ENCODE data around the gene PPIG.
"Not testable (repeated sequence)": the region's sequence is repeated elsewhere in the genome, so short reads cannot be mapped to it uniquely, and the experiment has no call there.

PPIG gene

GRCh38 chr2:169598982-169599381 lies 14.8 kb downstream of the PPIG start:
- no peak for DNase-seq

- no peak for DNase-seq
Observed at GRCh38 chr2:169599568-169599967, 15.4 kb downstream of the PPIG start.

DNA sequence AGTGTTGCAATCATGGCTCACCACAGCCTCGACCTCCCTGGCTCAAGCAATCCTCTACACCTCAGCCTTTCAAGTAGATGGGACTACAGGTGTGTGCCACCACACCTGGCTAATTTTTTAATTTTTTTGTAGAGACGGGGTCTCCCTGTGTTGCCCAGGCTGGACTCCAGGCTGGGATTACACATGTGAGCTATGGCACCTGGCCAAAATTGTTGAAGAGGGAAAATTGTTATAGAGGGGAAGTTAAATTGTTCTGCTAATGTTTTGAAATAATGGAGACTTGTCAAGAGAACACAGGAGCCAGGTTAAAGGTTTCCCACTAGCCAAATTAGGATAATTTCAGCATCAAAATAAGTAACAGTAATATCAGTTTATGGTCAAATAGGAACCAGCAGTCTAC lies 25.1 kb downstream of the PPIG start:
- DNase-seq: no peak

DNA sequence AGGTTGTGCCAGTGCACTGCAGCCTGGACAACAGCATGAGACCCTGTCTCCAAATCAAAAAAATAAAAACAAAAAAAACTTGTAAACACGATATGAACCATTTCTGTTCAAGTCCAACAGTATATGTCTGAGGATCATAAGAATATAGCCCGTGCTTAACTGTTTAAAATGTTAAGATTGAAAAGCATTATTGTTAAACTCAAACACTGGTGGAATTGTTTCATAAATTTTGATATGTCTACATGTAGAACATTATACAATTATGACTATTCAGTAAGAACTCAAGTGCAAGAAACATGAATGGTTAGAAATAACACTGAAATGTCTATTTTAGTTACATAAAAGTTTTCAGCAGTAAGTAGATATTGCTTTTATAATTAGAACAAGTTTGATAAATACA lies 29.7 kb downstream of the PPIG start:
- DNase-seq: no peak

DNA sequence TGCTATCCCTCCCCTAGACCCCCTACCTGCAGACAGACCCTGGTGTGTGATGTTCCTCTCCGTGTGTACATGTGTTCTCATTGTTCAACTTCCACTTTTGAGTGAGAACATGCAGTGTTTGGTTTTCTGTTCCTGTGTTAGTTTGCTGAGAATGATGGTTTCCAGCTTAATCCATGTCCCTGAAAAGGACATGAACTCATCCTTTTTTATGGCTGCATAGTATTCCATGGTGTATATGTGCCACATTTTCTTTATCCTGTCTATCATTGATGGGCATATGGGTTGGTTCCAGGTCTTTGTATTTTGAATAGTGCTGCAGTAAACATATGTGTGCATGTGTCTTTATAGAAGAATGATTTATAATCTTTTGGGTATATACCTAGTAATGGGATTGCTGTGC lies 31.8 kb downstream of the PPIG start:
- DNase-seq: not testable (repeated sequence)

DNA sequence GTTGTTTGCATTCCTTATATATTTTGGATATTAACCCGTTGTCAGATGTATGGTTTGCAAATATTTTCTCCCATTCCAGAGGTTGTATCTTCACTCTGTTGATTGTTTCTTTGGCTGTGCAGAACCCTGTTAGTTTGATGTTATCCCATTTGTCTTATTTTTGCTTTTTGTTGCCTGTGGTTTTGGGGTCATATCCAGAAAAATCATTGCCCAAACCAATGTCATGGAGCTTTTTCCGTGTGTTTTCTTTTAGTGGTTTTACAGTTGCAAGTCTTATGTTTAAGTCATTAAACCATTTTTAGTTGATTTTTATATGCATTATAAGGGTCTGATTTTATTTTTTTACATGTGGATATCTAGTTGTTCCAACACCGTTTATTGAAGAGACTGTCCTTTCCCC lies 35.8 kb downstream of the PPIG start:
- no peak for DNase-seq

DNA sequence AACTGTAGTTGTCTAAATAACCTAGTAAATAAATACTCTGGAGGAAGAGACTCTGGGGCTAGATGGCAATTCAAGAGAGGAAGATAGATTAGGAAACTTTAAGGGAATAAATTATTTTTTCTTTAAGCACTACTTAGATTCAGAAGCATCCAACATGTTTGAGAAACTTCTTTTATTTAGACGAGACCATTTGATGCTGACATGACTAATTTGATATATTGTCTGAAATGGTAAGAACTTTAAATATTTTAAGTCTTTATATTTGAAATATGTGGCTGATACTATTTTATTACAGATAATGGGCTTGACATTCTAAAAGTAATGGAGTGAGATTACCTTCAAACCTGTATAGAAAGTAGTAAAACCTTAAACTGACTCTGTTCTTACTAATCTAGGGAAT lies 36.4 kb downstream of the PPIG start:
- no peak for DNase-seq

GRCh38 chr2:169623235-169623634 lies 39.1 kb downstream of the PPIG start:
- no peak for DNase-seq

- DNase-seq: no peak
Observed at GRCh38 chr2:169625781-169626180, 41.6 kb downstream of the PPIG start.

GRCh38 chr2:169636440-169637097 lies 52.4 kb downstream of the PPIG start:
- no peak for DNase-seq

DNA sequence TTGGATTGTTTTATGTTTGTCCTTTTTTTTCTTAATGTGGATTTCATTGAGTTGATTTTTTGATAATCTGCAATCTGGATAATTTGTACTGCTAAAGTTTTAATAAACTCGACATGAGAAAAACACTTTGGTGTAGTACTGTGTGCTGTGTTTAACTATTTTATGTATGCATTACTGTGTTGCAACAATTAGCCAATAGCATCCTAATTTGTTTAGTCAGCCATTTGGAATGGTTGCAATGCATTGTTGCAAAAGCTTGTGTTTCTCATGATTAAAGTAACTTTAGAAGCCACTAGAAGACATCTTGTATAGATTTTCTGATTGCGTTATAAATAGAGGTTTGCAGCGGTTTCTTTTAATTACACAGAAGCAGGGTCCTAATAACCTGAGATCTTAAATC lies 53.5 kb downstream of the PPIG start:
- DNase-seq: no peak

- DNase-seq: no peak
Observed at GRCh38 chr2:169640104-169640503, 56.0 kb downstream of the PPIG start.

- DNase-seq: no peak
Observed at GRCh38 chr2:169641464-169641863, 57.3 kb downstream of the PPIG start.

- DNase-seq: no peak
Observed at GRCh38 chr2:169644173-169644572, 60.0 kb downstream of the PPIG start.

- no peak for DNase-seq
Observed at GRCh38 chr2:169647496-169647895, 63.3 kb downstream of the PPIG start.

GRCh38 chr2:169649278-169649677 lies 65.1 kb downstream of the PPIG start:
- no peak for DNase-seq

- no peak for DNase-seq
Observed at GRCh38 chr2:169653636-169654035, 69.5 kb downstream of the PPIG start.

GRCh38 chr2:169656164-169656563 lies 72.0 kb downstream of the PPIG start:
- no peak for DNase-seq

DNA sequence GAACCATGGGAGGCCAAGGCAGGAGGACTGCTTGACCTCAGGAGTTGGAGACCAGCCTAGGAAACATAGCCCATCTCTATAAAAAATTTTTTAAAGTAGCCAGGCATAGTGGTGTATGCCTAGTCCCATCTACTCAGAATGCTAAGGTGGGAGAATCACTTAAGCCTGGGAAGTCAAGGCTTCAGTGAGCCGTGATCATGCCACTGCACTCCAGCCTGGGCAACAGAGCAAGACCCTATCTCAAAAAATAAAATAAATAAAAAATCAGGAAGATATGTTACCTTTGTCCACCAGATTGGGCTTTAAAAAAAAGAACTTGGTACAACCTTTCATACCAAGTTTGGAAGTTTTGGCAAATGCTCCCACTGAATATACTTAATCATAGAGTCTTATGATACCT lies 74.7 kb downstream of the PPIG start:
- no peak for DNase-seq

DNA sequence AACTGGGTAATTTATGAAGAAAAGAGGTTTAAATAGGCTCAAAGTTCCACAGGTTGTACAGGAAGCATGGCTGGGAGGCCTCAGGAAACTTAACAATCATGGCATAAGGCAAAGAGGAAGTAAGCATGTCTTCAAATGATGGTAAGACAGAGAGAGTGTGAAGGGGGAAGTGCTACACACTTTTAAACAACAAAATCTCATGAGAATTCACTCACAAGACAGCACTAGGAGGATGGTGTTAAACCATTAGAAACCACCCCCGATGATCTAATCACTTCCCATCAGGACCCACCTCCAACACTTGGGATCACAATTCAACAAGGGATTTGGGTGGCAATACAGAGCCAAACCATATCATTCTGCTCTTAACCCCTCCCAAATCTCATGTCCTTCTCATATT lies 75.2 kb downstream of the PPIG start:
- no peak for DNase-seq

GRCh38 chr2:169661265-169661664 lies 77.1 kb downstream of the PPIG start:
- DNase-seq: no peak

GRCh38 chr2:169662744-169663143 lies 78.6 kb downstream of the PPIG start:
- no peak for DNase-seq

DNA sequence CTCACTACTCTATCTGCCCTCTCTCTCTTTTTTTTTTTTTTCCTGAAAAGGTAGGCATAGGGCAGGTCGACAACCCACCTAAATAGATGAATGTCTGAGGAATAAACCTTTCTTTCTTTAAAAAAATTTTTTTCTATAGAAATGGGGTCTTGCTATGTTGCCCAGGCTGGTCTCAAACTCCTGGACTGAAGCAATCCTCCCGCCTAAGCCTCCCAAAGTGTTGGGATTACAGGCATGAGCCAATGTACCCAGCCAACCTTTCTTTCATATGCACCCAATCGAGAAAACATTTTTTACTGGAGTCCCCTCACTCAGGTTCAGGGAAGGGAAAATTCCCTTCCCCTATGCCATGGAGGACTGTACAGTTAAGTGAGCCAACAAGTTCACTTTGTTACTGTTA lies 79.1 kb downstream of the PPIG start:
- DNase-seq: no peak

DNA sequence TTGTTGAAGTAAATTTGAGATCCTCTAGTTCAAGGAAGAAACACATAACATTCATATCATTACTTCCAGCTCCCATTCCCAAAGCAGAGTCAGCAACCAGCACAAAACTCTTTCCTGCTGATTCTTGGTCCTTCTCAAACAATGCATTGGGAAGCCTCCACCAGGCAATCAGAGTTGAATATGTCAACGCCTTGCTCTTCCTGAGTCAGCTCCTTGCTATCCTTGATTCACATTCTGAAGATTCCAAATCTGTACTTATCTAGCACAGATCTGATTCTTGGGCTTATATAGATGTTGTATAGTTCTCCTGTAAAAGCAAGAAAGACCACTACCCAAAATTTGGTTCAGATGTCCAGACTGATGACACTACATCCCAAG lies 80.4 kb downstream of the PPIG start:
- DNase-seq: no peak
